Measurements from ENCODE around the gene AMOTL1. TPM values are rescaled to one million over a fixed set of nuclear protein-coding genes. Genes with fewer than 3 reads are reported as not detected.

AMOTL1 gene
- total and polyA plus RNA-seq, 2 of the 8 experiments (the other 6 are each of a cell fraction or from before 2014, with no cell fraction given), result 9.0 to 27.6 TPM

DNA sequence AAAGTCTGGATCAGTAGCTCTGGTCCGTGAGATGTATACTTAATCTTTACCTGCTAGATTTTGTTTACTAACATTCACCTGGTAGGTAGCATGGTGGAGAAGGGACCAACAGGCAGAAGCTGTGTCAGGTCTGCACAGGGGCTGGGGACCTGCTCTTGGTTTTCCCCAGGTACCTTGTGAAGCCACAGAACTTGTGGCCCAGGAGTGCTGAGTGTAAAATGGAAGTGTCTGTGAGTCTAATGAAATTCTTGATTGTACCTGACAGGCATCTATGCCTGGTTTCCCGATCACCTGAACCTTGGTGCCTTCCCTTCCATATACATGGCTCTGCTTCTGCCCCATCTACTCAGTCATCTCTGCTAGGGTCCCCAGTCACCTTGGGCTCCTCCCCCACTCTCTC is 110.8 kb downstream of the AMOTL1 start:
- POLR2A ChIA-PET (ENCODE audit: partially characterized antibody), result no interaction called here
- peaks cover 0 to 3% (median 0%) of the 10 kb centered on the region in 4 experiments; a peak in 1 of 8 replicates for H3K36me3 ChIP-seq (ENCODE audit: control insufficient read depth in 2 of 4, insufficient read depth in 4 of 4, low read length in 3 of 4)

More for the DNA sequence above, 110.8 kb downstream of the AMOTL1 start:
- Histone ChIP-seq H3K4me1 (replicated peaks in 1 of 4; ENCODE audit: control insufficient read depth in 3 of 4, insufficient read depth in 4 of 4, low read length in 3 of 4) (peaks cover 0 to 3% (median 1%) of the 10 kb centered on the region in 4 experiments; a peak in 2 of 7 replicates), H2AK5ac (ENCODE audit: low read depth, low read length) (no peak overlapping the region), H4K20me1 (replicated peaks in 1 of 2; ENCODE audit: control insufficient read depth in 1 of 2, insufficient read depth in 2 of 2, low read length in 2 of 2) (peaks cover 0 to 2% of the 10 kb centered on the region in 2 experiments), H2BK20ac (ENCODE audit: low read length) (no peak overlapping the region), H2BK15ac (ENCODE audit: low read length) (no peak overlapping the region), H4K8ac (ENCODE audit: extremely low read depth, insufficient read depth, low read length) (no peak overlapping the region), H3K4me3 (ENCODE audit: extremely low read depth in 1 of 4, insufficient read depth in 2 of 4, low read depth in 3 of 4, low read length in 4 of 4) (no peak overlapping the region), H3K18ac (ENCODE audit: extremely low read depth, low read length) (no peak overlapping the region), H2BK5ac (ENCODE audit: low read depth, low read length) (no peak overlapping the region), H3K23ac (ENCODE audit: insufficient read length) (no peak overlapping the region), H3K4me2 (ENCODE audit: insufficient read depth in 1 of 2, low read depth in 2 of 2, low read length in 2 of 2) (no peak overlapping the region), H3K79me1 (ENCODE audit: low read depth, low read length) (no peaks in the 10 kb centered on the region), H3K27me3 (replicated peaks in 1 of 4; ENCODE audit: control insufficient read depth in 3 of 4, extremely low read depth in 1 of 4, insufficient read depth in 3 of 4, low read length in 3 of 4) (no peaks in the 10 kb centered on the region), H3K14ac (ENCODE audit: insufficient read length) (no peak overlapping the region), H3K23me2 (ENCODE audit: low read depth, low read length) (no peaks in the 10 kb centered on the region), H2BK120ac (replicated peaks; ENCODE audit: low read depth, low read length) (no peak overlapping the region), H3K27ac (ENCODE audit: low read depth, low read length) (peak overlapping the region; percentile 42; the same call in 1 of the 2 replicates), H2AFZ (ENCODE audit: low read length) (no peak overlapping the region), H2BK12ac (ENCODE audit: low read depth, low read length) (no peak overlapping the region), H3K9me3 (ENCODE audit: insufficient read depth in 2 of 2, low read depth in 1 of 2, low read length in 1 of 2) (no peaks in the 10 kb centered on the region), H4K5ac (ENCODE audit: insufficient read length, low read depth, low read length) (no peak overlapping the region), H4K91ac (replicated peaks; ENCODE audit: insufficient read length, low read length) (no peak overlapping the region), H3K79me2 (ENCODE audit: control insufficient read depth in 1 of 2, insufficient read depth in 2 of 2, low read length in 2 of 2) (no peaks in the 10 kb centered on the region), H3K9ac (replicated peaks in 1 of 4; ENCODE audit: extremely low read depth in 1 of 4, low read depth in 3 of 4, low read length in 3 of 4) (no peak overlapping the region), H3K56ac (replicated peaks; ENCODE audit: insufficient read length, low read depth, low read length) (no peak overlapping the region), H3K4ac (replicated peaks; ENCODE audit: insufficient read length, low read depth, low read length) (no peak overlapping the region)
- FAIRE-seq (no peak), DNase-seq (ENCODE audit: low read depth in 1 of 2, low spot score in 2 of 2) (no peak)
- 100% methylated on average over 2 of the region's 2 CpGs; no CpG with 5 or more reads in 1 of the 2 experiments for WGBS, 2 experiments (ENCODE audit: extremely low coverage in 1 of 2, insufficient coverage in 1 of 2, insufficient read length in 1 of 2, insufficient replicate concordance in 2 of 2, low coverage in 1 of 2, low lambda C conversion rate in 2 of 2, missing lambda C conversion rate in 1 of 2)
- CTCF ChIA-PET (ENCODE audit: partially characterized antibody), result interaction anchor here (0.9 to 1.8 kb wide), 2 partner anchors 13 to 19 kb away, joined by 3 to 7 read pairs; no protein-coding TSS in a partner anchor
- TF ChIP-seq, protein P1, sequence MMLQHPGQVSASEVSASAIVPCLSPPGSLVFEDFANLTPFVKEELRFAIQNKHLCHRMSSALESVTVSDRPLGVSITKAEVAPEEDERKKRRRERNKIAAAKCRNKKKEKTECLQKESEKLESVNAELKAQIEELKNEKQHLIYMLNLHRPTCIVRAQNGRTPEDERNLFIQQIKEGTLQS (IDR thresholded peaks at IDR 0.05; ENCODE audit: insufficient read depth, low read depth, low read length), result no peak
- no peak for TF ChIP-seq EZH2 (IDR thresholded peaks at IDR 0.05; ENCODE audit: low read depth, low read length, severe bottlenecking)
- TF ChIP-seq EP300 (IDR thresholded peaks at IDR 0.05; ENCODE audit: borderline replicate concordance in 1 of 2, low read depth in 2 of 2, low read length in 2 of 2), result no peak
- TF ChIP-seq ASH2L (IDR thresholded peaks at IDR 0.05; ENCODE audit: low read length), result no peak
- TF ChIP-seq RXRA (IDR thresholded peaks at IDR 0.05; ENCODE audit: insufficient read depth, low read depth, low read length), result no peak
- TF ChIP-seq CREB1 (IDR thresholded peaks at IDR 0.05), result no peak
- no peak for TF ChIP-seq POLR2A (IDR thresholded peaks at IDR 0.05; ENCODE audit: control extremely low read depth in 1 of 2, low read depth in 2 of 2, low read length in 2 of 2)
- no peak for TF ChIP-seq HDAC6 (IDR thresholded peaks at IDR 0.05; ENCODE audit: low read depth, low read length)
- no peak for TF ChIP-seq SRF (IDR thresholded peaks at IDR 0.05; ENCODE audit: low read depth, low read length)
- TF ChIP-seq, protein P2, sequence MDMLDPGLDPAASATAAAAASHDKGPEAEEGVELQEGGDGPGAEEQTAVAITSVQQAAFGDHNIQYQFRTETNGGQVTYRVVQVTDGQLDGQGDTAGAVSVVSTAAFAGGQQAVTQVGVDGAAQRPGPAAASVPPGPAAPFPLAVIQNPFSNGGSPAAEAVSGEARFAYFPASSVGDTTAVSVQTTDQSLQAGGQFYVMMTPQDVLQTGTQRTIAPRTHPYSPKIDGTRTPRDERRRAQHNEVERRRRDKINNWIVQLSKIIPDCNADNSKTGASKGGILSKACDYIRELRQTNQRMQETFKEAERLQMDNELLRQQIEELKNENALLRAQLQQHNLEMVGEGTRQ (IDR thresholded peaks at IDR 0.05; ENCODE audit: low read length), result no peak
